HFFc6 (cell line): Measurements from ENCODE around the gene MPZL2. TPM values are rescaled to one million over a fixed set of nuclear protein-coding genes. Genes with fewer than 3 reads are reported as not detected.
A peak's percentile ranks its signal among the peaks of the same experiment; 100 is the strongest.

Source experiments
- DNase-seq: peaks from one replicate; pipeline ENCODE4 v3.0.0-alpha.2; 2018
- H3K27ac Mint-ChIP-seq: 2 replicates; pipeline ENCODE4 v1.8.0; 2020; ENCODE audit warnings: mild to moderate bottlenecking, mixed read lengths
- H3K27me3 Mint-ChIP-seq: 2 replicates; pipeline ENCODE4 v1.8.0; 2021; ENCODE audit warnings: mild to moderate bottlenecking, moderate library complexity, mixed read lengths; ENCODE audit not compliant: insufficient read depth
- H3K36me3 Mint-ChIP-seq: 2 replicates; pipeline ENCODE4 v1.8.0; 2021; ENCODE audit warnings: low read depth, mixed read lengths
- H3K4me1 Mint-ChIP-seq: 2 replicates; pipeline ENCODE4 v1.8.0; 2020; ENCODE audit warnings: low read depth, mixed read lengths
- H3K4me3 Mint-ChIP-seq: 2 replicates; pipeline ENCODE4 v1.8.0; 2020; ENCODE audit warnings: mild to moderate bottlenecking, moderate library complexity, mixed read lengths
- H3K9me3 Mint-ChIP-seq: 2 replicates; pipeline ENCODE4 v1.8.0; 2020; ENCODE audit warnings: mild to moderate bottlenecking, mixed read lengths
- total RNA-seq, 6 experiments: library from RNA; stranded (reverse); fragmentation: NEBNext Ultra II Directional; extraction: Animal tissue kit (Norgen Biotek cat#: 25700); gene quantifications; 2 replicates in 1 of 6; 3 replicates in 5 of 6; pipeline ENCODE4 v1.2.3, GENCODE V29; 2021
- TF ChIP-seq, protein P1 (sequence below): fragments of 200-600 bp; sonication (generic); IDR thresholded peaks from 2 replicates; pipeline ENCODE4 v1.5.0; 2021; ENCODE audit warnings: antibody characterized with exemption, mild to moderate bottlenecking

Gene MPZL2
- total RNA-seq, 6 experiments from 2014 or later = not detected

DNA sequence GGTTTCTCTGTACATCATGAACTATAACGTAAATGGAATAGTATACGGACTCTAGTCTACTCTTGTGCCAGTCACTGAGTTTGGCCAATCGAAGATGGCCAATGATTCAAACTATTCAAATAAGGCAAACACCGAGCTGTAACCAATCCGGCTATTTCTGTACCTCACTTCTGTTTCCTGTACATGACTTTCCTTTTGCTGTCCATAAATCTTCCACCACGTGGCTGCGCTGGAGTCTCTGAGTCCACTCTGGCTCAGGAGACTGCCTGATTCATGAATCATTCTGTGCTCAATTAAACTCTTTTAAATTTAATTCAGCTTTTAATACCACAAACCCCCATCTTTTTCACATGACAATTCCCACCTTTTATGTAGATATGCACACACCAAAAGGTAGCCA is 37.8 kb downstream of the MPZL2 start:
- no peaks in the 10 kb centered on the region for H3K36me3 Mint-ChIP-seq
- no peaks in the 10 kb centered on the region for H3K9me3 Mint-ChIP-seq
- no peak overlapping the region for H3K27ac Mint-ChIP-seq
- H3K27me3 Mint-ChIP-seq = peaks cover 17% of the 10 kb centered on the region
- H3K4me1 Mint-ChIP-seq = peaks cover 5% of the 10 kb centered on the region
- peak; percentile 16 for DNase-seq
- H3K4me3 Mint-ChIP-seq = no peak overlapping the region
- TF ChIP-seq, protein P1, sequence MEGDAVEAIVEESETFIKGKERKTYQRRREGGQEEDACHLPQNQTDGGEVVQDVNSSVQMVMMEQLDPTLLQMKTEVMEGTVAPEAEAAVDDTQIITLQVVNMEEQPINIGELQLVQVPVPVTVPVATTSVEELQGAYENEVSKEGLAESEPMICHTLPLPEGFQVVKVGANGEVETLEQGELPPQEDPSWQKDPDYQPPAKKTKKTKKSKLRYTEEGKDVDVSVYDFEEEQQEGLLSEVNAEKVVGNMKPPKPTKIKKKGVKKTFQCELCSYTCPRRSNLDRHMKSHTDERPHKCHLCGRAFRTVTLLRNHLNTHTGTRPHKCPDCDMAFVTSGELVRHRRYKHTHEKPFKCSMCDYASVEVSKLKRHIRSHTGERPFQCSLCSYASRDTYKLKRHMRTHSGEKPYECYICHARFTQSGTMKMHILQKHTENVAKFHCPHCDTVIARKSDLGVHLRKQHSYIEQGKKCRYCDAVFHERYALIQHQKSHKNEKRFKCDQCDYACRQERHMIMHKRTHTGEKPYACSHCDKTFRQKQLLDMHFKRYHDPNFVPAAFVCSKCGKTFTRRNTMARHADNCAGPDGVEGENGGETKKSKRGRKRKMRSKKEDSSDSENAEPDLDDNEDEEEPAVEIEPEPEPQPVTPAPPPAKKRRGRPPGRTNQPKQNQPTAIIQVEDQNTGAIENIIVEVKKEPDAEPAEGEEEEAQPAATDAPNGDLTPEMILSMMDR = no peak

GRCh38 chr11:118224511-118225188 is 39.4 kb downstream of the MPZL2 start, which contains the start of gene JAML:
Gene JAML (minus strand): TSS chr11:118225011. CDS start chr11:118214866, 10,145 bp downstream.
- Mint-ChIP-seq H3K27ac (no peak within 1 kb of the TSS), H3K36me3 (no peaks in the 10 kb centered on the region), H3K4me1 (peaks cover 5% of the 10 kb centered on the region), H3K4me3 (no peak within 1 kb of the TSS), H3K27me3 (peaks cover 22% of the 10 kb centered on the region), H3K9me3 (no peaks in the 10 kb centered on the region)
- TF ChIP-seq, protein P1 = no peak
- no peak for DNase-seq

DNA sequence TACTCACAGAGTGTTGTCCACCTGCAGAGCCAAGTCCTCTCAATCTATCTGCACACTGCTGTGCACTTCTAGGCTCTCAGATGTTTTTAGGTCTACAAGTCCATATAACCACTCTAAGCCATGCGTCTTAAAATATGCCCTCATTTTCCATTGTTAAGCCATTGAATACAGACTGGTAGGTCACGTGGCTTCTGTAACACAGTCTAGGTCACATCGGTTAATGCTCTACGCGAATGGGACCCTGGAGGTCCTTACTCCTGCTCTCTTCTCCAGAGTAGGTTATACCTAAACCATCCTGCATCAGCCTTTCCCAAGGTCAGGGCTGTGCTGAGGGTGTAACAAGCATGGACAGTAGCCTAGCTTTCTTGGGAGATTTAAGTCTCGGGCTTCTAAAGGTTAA is 40.1 kb downstream of the MPZL2 start:
- DNase-seq = no peak
- H3K27me3 Mint-ChIP-seq = peaks cover 22% of the 10 kb centered on the region
- H3K27ac Mint-ChIP-seq = no peak overlapping the region
- H3K36me3 Mint-ChIP-seq = no peaks in the 10 kb centered on the region
- no peak overlapping the region for H3K4me3 Mint-ChIP-seq
- TF ChIP-seq, protein P1 = no peak
- no peaks in the 10 kb centered on the region for H3K9me3 Mint-ChIP-seq
- peaks cover under 1% of the 10 kb centered on the region; the same call in 1 of the 2 replicates for H3K4me1 Mint-ChIP-seq

GRCh38 chr11:118223570-118223969 is 40.5 kb downstream of the MPZL2 start:
- H3K4me1 Mint-ChIP-seq = no peaks in the 10 kb centered on the region
- TF ChIP-seq, protein P1 = no peak
- peaks cover 22% of the 10 kb centered on the region for H3K27me3 Mint-ChIP-seq
- no peak overlapping the region for H3K4me3 Mint-ChIP-seq
- H3K9me3 Mint-ChIP-seq = no peaks in the 10 kb centered on the region
- H3K27ac Mint-ChIP-seq = no peak overlapping the region
- no peak for DNase-seq
- no peaks in the 10 kb centered on the region for H3K36me3 Mint-ChIP-seq

GRCh38 chr11:118222437-118222836 is 41.7 kb downstream of the MPZL2 start:
- TF ChIP-seq, protein P1 = no peak

More at GRCh38 chr11:118222437-118222836, 41.7 kb downstream of the MPZL2 start:
- DNase-seq = no peak
- no peaks in the 10 kb centered on the region for H3K36me3 Mint-ChIP-seq
- H3K27ac Mint-ChIP-seq = no peak overlapping the region
- no peak overlapping the region for H3K4me3 Mint-ChIP-seq
- no peaks in the 10 kb centered on the region for H3K4me1 Mint-ChIP-seq
- peaks cover 31% of the 10 kb centered on the region for H3K27me3 Mint-ChIP-seq
- H3K9me3 Mint-ChIP-seq = no peaks in the 10 kb centered on the region
